ENCODE results near the gene MTHFD1. TPM values are rescaled to one million over a fixed set of nuclear protein-coding genes. Genes with fewer than 3 reads are reported as not detected.

Gene MTHFD1
- total and polyA plus RNA-seq, 2 of the 4 experiments (the other 2 are of a cell fraction), result 32.2 to 64.9 TPM

DNA sequence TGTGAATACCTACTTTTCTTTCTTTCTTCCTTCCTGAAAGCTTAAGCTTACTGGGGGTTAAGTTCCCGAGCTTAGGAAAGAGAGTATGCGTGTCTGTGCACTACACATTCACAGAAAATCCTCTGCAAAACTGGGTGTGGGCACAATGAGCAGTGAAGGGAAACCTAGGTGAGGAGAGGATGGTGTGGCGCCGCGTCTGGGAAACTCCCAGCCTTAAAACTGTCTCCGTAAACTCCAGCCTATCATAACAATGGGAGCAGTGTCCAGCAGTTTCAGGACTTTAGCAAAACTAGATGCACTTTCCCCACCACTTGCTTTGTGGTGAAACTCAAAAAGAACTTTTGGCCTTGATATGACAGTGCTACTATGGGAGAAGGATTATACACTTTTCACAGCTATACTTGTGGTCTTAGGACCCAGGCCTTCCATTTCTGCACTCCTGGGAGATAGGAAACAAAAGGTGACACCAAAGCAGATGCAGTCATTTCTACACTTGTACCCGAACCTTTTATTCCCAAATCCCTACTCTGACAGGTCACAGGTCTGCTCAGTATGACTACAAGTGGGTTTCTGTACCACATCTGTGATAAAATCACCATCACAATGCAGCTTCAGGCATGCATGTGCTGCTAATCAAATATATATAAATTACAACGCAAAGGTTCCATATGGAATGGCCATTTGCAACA, 87.6 kb downstream of the MTHFD1 start:
- no peak for TF ChIP-seq NFE2L2 (IDR thresholded peaks at IDR 0.05; ENCODE audit: low read depth, low read length)
- TF ChIP-seq, protein P1, sequence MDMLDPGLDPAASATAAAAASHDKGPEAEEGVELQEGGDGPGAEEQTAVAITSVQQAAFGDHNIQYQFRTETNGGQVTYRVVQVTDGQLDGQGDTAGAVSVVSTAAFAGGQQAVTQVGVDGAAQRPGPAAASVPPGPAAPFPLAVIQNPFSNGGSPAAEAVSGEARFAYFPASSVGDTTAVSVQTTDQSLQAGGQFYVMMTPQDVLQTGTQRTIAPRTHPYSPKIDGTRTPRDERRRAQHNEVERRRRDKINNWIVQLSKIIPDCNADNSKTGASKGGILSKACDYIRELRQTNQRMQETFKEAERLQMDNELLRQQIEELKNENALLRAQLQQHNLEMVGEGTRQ (IDR thresholded peaks at IDR 0.05; ENCODE audit: low read depth, low read length), result no peak
- TF ChIP-seq SMC3 (IDR thresholded peaks at IDR 0.05; ENCODE audit: low read depth, low read length), result no peak
- no peak for TF ChIP-seq ELK1 (IDR thresholded peaks at IDR 0.05; ENCODE audit: borderline replicate concordance, low read depth, low read length)
- no peak overlapping the region for H3K18ac ChIP-seq (ENCODE audit: low read depth, low read length)
- no peaks in the 10 kb centered on the region for H3K27me3 ChIP-seq (ENCODE audit: control insufficient read depth, insufficient read depth, low read length)
- DNase-seq (no peak), ATAC-seq (ENCODE audit: low read depth) (no peak)
- CTCF ChIA-PET, result interaction anchor here (0.7 kb wide), 1 partner anchor 9 kb away, joined by 7 read pairs; no protein-coding TSS in a partner anchor
- no peak overlapping the region for H2BK5ac ChIP-seq (ENCODE audit: low read depth, low read length, poor library complexity, severe bottlenecking)
- 0 out of 4 replicates have a peak, but pooled peaks cover 0 to 2% of the 10 kb centered on the region in 2 experiments for H3K79me1 ChIP-seq (ENCODE audit: low read depth in 1 of 2, low read length in 2 of 2)
- no peaks in the 10 kb centered on the region for H3K9me3 ChIP-seq (ENCODE audit: control insufficient read depth, insufficient read depth, low read length)
- no peak overlapping the region for H4K5ac ChIP-seq (ENCODE audit: low read depth, low read length)
- H3K4ac ChIP-seq (ENCODE audit: low read depth, low read length), result no peak overlapping the region
- no peak overlapping the region for H2AK9ac ChIP-seq (replicated peaks; ENCODE audit: low read depth, low read length, poor library complexity)
- dilution Hi-C loops (cut with HindIII; ENCODE audit: low sequenced_read_pairs, unreplicated experiment), result no loop called here
- no peak overlapping the region for H2BK120ac ChIP-seq (ENCODE audit: low read depth, low read length)
- H3K27ac ChIP-seq (ENCODE audit: insufficient read depth, low read length), result no peak overlapping the region
- H4K91ac ChIP-seq (ENCODE audit: insufficient read depth, low read depth, low read length), result no peak overlapping the region
- no peaks in the 10 kb centered on the region for H3K9me1 ChIP-seq (ENCODE audit: insufficient read depth, low read length)
- H3K4me2 ChIP-seq (ENCODE audit: low read depth, low read length), result no peak overlapping the region
- H4K8ac ChIP-seq (ENCODE audit: low read depth in 2 of 2, low read length in 2 of 2), result no peak overlapping the region
- no peaks in the 10 kb centered on the region for H4K20me1 ChIP-seq (ENCODE audit: insufficient read depth, low read length)
- intact Hi-C loops (cut with micrococcal nuclease), result no loop called here
- no peak overlapping the region for H2BK15ac ChIP-seq (ENCODE audit: low read depth, low read length)
- H2AK5ac ChIP-seq (ENCODE audit: low read depth, low read length), result no peak overlapping the region
- H3K9ac ChIP-seq (ENCODE audit: low read depth, low read length), result no peak overlapping the region
- no peak overlapping the region for H3K56ac ChIP-seq (ENCODE audit: extremely low read depth, insufficient read depth, low read length)
- in situ Hi-C loops (cut with MboI; ENCODE audit: low sequenced_read_pairs), result loop anchor here (25.0 kb wide), 1 partner anchor 463 kb away; no protein-coding TSS in a partner anchor
- H2BK20ac ChIP-seq (ENCODE audit: low read depth, low read length), result no peak overlapping the region
- H3K36me3 ChIP-seq (ENCODE audit: control insufficient read depth, insufficient read depth, low read length), result 0 out of 2 replicates have a peak, but pooled peaks cover 1% of the 10 kb centered on the region
- no peak overlapping the region for H2AFZ ChIP-seq (replicated peaks; ENCODE audit: low read length, poor library complexity)
- POLR2A ChIA-PET (ENCODE audit: unreplicated experiment), result no interaction called here
- WGBS, 2 experiments (ENCODE audit: extremely low coverage in 2 of 2, insufficient read length in 1 of 2), result 80% methylated on average over 1 of the region's 8 CpGs; no CpG with 5 or more reads in 1 of the 2 experiments
- H3K4me3 ChIP-seq (ENCODE audit: insufficient read depth, low read depth, low read length), result no peak overlapping the region
- no peaks in the 10 kb centered on the region for H3K4me1 ChIP-seq (ENCODE audit: control insufficient read depth, insufficient read depth, low read length)
- H3K14ac ChIP-seq (replicated peaks; ENCODE audit: low read depth, low read length), result no peak overlapping the region
- no peak overlapping the region for H3K23ac ChIP-seq (ENCODE audit: low read depth, low read length)
- no TSS peak for BruUV-seq (replicated peaks)

Measured in IMR-90 (cell line).